Muscle layer of colon (tissue), 2 donors: ENCODE measurements around the gene USP12.
"Not testable (repeated sequence)": the region's sequence is repeated elsewhere in the genome, so short reads cannot be mapped to it uniquely, and the experiment has no call there.

Experiments
- H3K27ac ChIP-seq: one replicate; pipeline ENCODE4 v1.7.0; 2013; ENCODE audit warnings: low read depth, mild to moderate bottlenecking, low read length, moderate library complexity
- H3K27me3 ChIP-seq, 2 donors: one replicate each; pipeline ENCODE4 v1.7.0; 2013; ENCODE audit warnings: low read length in 2 of 2, mild to moderate bottlenecking in 2 of 2; ENCODE audit not compliant: insufficient read depth in 2 of 2, control insufficient read depth in 1 of 2
- H3K36me3 ChIP-seq: one replicate; pipeline ENCODE4 v1.7.0; 2013; ENCODE audit warnings: mild to moderate bottlenecking, low read length; ENCODE audit not compliant: insufficient read depth
- H3K4me1 ChIP-seq: one replicate; pipeline ENCODE4 v1.7.0; 2013; ENCODE audit warnings: mild to moderate bottlenecking, low read length; ENCODE audit not compliant: insufficient read depth
- H3K4me3 ChIP-seq, 2 donors: one replicate each; pipeline ENCODE4 v1.7.0; 2013; ENCODE audit warnings: low read length in 2 of 2, low read depth in 1 of 2, mild to moderate bottlenecking in 1 of 2, moderate library complexity in 1 of 2
- H3K9ac ChIP-seq: one replicate; pipeline ENCODE4 v1.7.0; 2013; ENCODE audit warnings: low read length
- H3K9me3 ChIP-seq: one replicate; pipeline ENCODE4 v1.7.0; 2013; ENCODE audit warnings: mild to moderate bottlenecking, low read length
- donor health status: abdominal sarcoma.
- donor health status: Adenocarcinoma of cecum.

USP12 gene

DNA sequence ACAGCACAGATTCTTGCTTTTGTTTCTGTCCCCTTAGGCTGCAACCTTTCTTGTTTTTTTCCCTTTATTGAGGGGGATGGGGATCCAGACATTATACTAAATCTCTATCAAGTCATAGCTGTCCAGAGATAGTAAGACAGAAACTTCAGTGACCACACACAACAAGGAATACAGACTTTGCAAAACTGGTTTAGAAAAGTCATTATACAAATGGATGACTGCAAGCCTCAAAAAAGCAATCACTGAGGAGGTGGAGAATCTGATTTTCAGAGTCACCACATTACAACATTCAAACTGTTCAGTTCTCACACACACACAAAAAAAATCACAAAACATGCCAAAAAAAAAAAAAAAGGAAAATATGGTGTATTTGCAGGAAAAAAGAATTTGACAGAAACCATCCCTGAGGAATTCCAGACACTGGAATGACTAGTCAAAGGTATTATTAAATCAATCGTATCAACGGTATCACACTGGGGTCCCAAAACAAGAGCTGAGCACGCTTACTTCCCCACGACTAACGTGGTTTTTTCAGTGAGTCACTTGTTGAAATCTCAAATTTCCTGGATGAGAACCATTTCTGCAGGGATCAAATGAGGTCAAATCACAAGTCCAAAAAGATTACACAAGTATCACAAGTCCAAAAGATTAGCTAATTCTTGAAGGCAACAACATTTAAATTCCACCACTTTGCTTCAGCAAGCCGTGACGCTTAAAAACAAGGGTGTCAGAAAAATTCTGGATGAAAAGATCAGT is 41.2 kb downstream of the USP12 start:
- peaks cover 72% of the 10 kb centered on the region for H3K4me1 ChIP-seq
- H3K9me3 ChIP-seq = no peaks in the 10 kb centered on the region
- no peak overlapping the region for H3K4me3 ChIP-seq
- H3K9ac ChIP-seq = no peak overlapping the region
- no peaks in the 10 kb centered on the region for H3K36me3 ChIP-seq
- H3K27ac ChIP-seq = no peak overlapping the region
- H3K27me3 ChIP-seq = no peaks in the 10 kb centered on the region

DNA sequence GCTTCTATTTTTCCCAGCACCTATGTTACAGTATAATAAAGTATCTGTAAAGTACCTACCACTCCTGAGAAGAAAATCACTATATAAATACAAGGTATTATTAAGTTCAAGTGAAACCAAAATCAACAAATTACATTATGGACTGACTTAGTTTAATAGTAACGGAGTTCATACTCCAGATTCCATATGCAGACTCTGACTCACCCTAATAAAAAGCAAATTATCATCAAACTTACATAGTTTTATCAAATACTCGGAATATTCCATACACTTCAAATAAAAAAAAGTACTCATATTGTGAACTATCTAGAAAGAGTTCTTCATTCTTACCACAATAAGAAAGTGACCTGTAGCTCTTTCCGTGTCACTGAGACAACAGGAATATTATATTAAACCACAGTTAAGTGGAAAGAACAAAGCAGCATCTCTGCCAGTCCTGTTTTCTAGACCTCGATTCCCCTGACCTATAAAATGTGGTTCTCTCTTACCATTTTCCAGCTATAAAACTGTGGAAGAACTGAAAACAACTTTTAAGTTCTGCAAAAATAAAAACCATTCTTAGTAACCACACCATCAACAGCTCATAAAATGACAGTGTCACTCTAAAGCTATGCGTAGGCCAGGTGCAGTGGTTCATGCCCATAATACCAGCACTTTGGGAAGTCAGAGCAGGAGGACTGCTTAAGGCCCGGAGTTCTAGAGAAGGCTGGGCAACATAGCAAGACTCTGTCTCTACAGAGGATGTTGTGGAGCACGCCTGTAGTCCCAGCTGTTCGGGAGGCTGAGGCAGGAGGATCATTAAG is 42.6 kb downstream of the USP12 start:
- Histone ChIP-seq H3K27ac (no peak overlapping the region), H3K4me1 (peaks cover 80% of the 10 kb centered on the region)

DNA sequence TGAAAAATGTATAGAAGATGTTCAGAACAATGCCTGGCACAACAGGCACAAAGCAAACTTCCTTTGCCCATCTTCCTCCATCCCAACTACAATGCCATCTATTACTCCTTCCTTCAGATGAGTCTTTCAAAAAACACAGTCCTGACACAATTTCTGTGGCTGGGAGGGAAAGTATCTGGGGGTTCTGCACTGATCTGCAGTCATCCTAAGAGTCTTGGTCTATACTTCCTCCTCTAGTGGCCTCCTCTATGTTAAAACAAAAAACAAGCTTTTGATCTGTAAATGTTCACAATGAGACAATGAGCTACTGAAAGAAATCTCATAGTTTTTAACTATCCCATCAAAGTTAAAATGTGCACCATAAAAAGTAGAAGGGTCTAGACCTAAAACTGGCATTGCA is 44.8 kb downstream of the USP12 start:
- Histone ChIP-seq H3K36me3 (no peaks in the 10 kb centered on the region), H3K9me3 (no peaks in the 10 kb centered on the region), H3K4me1 (peaks cover 64% of the 10 kb centered on the region), H3K27me3 (no peaks in the 10 kb centered on the region), H3K4me3 (no peak overlapping the region), H3K27ac (peak overlapping the region; percentile 1), H3K9ac (no peak overlapping the region)

More for the DNA sequence above, 42.6 kb downstream of the USP12 start:
- no peak overlapping the region for H3K4me3 ChIP-seq
- no peaks in the 10 kb centered on the region for H3K27me3 ChIP-seq
- H3K36me3 ChIP-seq = no peaks in the 10 kb centered on the region
- H3K9ac ChIP-seq = no peak overlapping the region
- no peaks in the 10 kb centered on the region for H3K9me3 ChIP-seq

DNA sequence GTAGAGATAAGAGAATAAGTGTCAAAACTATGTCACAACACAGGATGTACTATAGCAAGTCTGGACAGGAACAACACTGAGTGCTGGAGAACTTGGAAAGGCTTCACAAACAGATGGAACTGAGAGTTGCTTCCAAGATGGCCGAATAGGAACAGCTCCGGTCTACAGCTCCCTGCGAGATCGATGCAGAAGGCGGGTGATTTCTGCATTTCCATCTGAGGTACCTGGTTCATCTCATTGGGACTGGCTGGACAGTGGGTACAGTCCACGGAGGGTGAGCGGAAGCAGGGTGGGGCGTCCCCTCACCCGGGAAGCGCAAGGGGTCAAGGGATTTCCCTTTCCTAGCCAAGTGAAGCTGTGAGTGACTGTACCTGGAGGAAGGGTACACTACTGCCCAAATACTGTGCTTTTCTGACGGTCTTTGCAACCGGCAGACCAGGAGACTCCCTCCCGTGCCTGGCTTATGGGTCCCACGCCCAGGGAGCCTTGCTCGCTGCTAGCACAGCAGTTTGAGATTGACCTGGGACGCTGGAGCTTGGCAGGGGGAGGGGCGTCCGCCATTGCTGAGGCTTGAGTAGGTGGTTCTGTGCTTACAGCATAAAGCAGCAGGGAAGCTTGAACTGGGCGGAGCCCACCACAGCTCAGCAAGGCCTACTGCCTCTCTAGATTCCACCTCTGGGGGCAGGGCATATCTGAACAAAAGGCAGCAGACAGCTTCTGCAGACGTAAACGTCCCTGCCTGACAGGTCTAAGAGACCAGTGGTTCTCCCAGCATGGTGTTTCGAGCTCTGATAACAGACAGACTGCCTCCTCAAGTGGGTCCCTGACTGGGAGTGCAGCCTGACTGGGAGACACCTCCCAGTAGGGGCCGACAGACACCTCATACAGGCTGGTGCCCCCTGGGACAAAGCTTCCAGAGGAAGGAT is 46.0 kb downstream of the USP12 start:
- no peaks in the 10 kb centered on the region for H3K9me3 ChIP-seq
- no peak overlapping the region for H3K9ac ChIP-seq
- H3K36me3 ChIP-seq = no peaks in the 10 kb centered on the region
- H3K4me3 ChIP-seq = no peak overlapping the region
- H3K27me3 ChIP-seq = no peaks in the 10 kb centered on the region
- no peak overlapping the region for H3K27ac ChIP-seq
- H3K4me1 ChIP-seq = peaks cover 58% of the 10 kb centered on the region

DNA sequence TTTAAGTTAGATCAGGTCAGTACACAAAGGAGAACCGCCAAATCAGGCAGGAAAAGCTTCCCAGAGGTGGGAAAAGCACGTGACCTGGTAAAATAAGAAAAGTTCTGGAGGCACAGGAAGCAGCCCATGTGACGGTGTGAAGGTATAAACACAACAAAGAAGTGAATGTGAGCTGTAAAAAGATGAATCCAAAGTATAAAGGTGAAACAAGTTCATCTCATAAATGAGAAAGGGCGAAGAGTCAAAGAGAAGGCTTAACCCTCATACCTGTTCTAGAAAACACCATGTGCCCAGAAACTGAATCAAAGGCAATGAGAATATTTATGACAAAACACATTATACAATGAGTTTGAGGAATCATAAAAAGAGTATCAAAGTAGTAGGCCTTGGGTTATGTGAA is 47.0 kb downstream of the USP12 start:
- peaks cover 61% of the 10 kb centered on the region for H3K4me1 ChIP-seq
- H3K27ac ChIP-seq = no peak overlapping the region
- no peak overlapping the region for H3K9ac ChIP-seq
- no peaks in the 10 kb centered on the region for H3K36me3 ChIP-seq
- no peaks in the 10 kb centered on the region for H3K9me3 ChIP-seq
- no peaks in the 10 kb centered on the region for H3K27me3 ChIP-seq
- no peak overlapping the region for H3K4me3 ChIP-seq

DNA sequence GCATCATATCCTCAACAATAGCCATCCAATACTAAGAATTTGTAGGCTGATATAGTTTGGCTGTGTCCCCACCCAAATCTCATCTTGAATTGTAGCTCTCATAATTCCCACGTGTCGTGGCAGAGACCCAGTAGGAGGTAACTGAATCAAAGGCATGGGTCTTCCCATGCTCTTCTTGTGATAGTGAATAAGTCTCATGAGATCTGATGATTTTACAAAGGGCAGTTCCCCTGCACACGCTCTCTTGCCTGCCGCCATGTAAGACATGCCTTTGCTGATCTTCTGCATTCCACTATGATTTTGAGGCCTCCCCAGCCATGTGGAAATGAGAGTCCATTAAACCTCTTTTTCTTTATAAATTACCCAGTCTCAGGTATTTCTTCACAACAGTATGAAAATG is 48.2 kb downstream of the USP12 start:
- not testable (repeated sequence) for H3K4me3 ChIP-seq, H3K27ac ChIP-seq, H3K27me3 ChIP-seq, H3K9ac ChIP-seq, H3K36me3 ChIP-seq, H3K9me3 ChIP-seq
- H3K4me1 ChIP-seq = peaks cover 63% of the 10 kb centered on the region

DNA sequence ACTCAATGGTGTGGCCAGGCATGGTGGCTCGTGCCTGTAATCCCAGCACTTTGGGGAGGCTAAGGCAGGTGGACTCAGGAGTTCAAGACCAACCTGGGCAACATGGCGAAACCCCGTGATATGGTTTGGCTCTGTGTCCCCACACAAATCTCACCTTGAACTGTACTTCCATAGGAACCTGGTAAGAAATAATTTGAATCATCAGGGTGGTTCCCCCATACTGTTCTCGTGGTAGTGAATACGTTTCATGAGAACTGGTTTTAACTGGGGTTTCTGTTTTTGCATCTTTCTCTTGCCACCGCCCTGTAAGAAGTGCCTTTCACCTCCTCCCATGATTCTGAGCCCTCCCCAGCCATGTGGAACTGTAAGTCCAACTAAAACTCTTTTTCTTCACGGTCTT is 49.6 kb downstream of the USP12 start:
- H3K4me1 ChIP-seq = peaks cover 56% of the 10 kb centered on the region
- no peak overlapping the region for H3K27ac ChIP-seq
- no peaks in the 10 kb centered on the region for H3K27me3 ChIP-seq

DNA sequence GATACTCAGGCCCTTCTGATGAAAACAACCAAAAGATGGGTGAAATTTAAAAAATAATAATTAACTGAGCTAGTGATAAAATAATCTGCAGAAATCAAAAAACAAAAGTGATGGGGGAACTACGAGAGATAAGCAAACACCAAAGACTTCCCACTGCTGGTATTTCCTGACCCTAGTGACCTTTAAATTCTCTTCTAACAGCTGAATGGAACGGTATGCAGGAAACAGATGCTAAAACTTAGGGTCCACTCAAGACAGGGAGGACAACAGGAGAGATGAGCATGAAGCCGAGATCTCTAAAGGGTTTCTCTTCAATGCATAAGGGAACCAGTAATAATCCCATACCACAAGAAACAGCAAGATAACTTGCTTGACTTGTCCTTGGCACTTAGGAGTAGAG is 50.8 kb downstream of the USP12 start:
- Histone ChIP-seq H3K4me1 (peaks cover 49% of the 10 kb centered on the region), H3K27me3 (no peaks in the 10 kb centered on the region), H3K9me3 (no peaks in the 10 kb centered on the region), H3K36me3 (peaks cover under 1% of the 10 kb centered on the region), H3K9ac (no peak overlapping the region), H3K4me3 (no peak overlapping the region), H3K27ac (no peak overlapping the region)

More for the DNA sequence above, 49.6 kb downstream of the USP12 start:
- Histone ChIP-seq H3K9ac (no peak overlapping the region), H3K9me3 (no peaks in the 10 kb centered on the region), H3K36me3 (no peaks in the 10 kb centered on the region), H3K4me3 (no peak overlapping the region)

DNA sequence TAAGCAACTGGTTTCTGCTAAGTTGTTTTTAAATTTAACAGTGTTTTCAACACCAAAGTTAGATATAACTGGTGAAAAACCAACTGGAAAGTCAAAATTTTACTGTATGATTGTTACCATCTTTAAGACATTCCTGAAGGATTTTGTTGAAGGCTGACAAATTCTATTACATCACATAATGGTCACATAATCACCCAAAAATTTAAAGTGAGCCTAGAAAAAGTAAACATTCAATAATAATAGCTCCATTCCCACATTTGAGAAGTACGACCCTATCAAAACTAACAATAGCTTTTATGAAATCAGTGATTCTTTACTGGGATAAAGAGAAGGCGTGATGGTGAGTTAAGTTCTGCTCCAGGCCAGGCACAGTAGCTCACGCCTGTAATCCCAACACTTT is 51.6 kb downstream of the USP12 start:
- Histone ChIP-seq H3K9ac (no peak overlapping the region), H3K4me1 (peaks cover 44% of the 10 kb centered on the region), H3K36me3 (peaks cover 7% of the 10 kb centered on the region), H3K27me3 (no peaks in the 10 kb centered on the region), H3K4me3 (no peak overlapping the region), H3K27ac (no peak overlapping the region), H3K9me3 (no peaks in the 10 kb centered on the region)

DNA sequence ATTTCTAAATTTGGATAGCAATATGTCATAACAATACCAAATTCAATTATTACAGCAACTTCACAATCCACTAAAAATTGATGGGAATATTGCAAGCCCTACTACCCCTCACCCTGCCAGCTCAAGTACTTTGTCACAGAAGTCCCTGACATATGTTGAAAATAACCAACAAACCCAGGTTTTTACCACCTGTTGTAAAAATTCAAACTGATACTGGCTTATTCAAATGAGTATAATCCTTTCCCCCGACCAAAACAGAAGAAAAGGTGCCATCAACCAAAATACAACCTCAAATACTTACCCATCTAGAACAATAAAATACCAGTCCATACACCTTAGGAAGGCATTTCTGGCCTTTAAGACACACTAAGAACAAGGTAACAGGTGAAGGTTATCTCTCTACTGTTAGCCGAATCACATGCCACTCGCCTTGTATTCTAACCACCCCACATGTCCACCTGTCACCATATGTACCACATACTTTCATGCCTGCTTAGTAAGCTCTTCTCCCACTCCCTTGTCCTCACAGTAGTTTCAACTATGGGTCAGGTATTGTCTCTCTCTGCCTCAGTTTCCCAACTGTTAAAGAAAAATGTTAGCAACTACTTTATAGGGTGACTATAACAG is 53.1 kb downstream of the USP12 start:
- Histone ChIP-seq H3K9ac (no peak overlapping the region), H3K27me3 (no peaks in the 10 kb centered on the region), H3K4me1 (peaks cover 39% of the 10 kb centered on the region), H3K27ac (no peak overlapping the region), H3K4me3 (no peak overlapping the region), H3K36me3 (peaks cover 8% of the 10 kb centered on the region), H3K9me3 (no peaks in the 10 kb centered on the region)

DNA sequence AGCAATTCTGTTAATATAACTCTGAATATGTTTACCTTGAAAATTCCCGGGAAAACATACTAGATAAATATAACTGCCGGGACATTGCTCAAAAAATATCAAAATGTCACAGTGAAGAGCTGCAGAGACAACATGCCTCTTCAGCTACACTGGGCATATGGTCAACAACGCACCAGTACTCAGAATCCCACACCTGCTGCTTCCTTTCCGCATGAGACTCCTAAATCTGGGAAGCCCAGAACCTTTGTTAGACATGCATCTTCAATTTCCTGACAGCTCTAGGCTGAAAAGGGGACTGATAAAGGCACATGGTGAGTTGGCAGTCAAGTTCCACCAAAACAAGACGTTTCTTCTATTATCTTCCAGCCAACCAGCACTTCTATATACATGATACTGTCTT is 53.7 kb downstream of the USP12 start:
- Histone ChIP-seq H3K4me3 (no peak overlapping the region), H3K27me3 (no peaks in the 10 kb centered on the region), H3K27ac (peak overlapping the region; percentile 2), H3K36me3 (peaks cover 12% of the 10 kb centered on the region), H3K9me3 (no peaks in the 10 kb centered on the region), H3K9ac (no peak overlapping the region), H3K4me1 (peaks cover 42% of the 10 kb centered on the region)
